ENCODE data around the gene CEP192.

CEP192 gene

GRCh38 chr18:13141209-13141608, 150.0 kb downstream of the CEP192 start:
- DNase-seq (ENCODE audit: low read depth, low spot score), result no peak

GRCh38 chr18:13145636-13146190, 154.6 kb downstream of the CEP192 start:
- DNase-seq (ENCODE audit: low read depth, low spot score), result no peak

DNA sequence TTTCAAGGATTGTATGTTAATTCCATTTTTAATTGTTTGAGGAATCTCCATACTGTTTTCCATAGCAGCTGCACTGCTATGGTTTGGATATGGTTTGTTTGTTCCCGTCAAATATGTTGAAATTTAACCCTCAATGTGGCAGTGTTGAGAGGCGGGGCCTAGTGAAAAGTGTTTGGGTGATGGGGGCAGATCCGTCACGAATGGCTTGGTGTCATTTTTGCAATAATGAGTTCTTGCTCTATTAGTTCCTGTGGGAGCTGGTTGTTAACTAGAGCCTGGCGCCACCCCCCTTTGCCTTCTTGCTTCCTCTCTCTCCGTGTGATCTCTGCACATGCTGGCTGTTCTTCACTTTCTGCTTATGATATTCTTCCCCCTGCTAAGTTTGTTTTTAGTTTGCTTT, 156.0 kb downstream of the CEP192 start:
- DNase-seq (ENCODE audit: low read depth, low spot score), result no peak

GRCh38 chr18:13151656-13152055, 160.5 kb downstream of the CEP192 start:
- DNase-seq (ENCODE audit: low read depth, low spot score), result no peak

- no peak for DNase-seq (ENCODE audit: low read depth, low spot score)
These were observed 167.3 kb downstream of the CEP192 start for GRCh38 chr18:13158428-13158827.

- peak; percentile 85 for DNase-seq (ENCODE audit: low read depth, low spot score)
These were observed 168.4 kb downstream of the CEP192 start for GRCh38 chr18:13159579-13159978.

GRCh38 chr18:13161276-13161899, 170.2 kb downstream of the CEP192 start:
- no peak for DNase-seq (ENCODE audit: low read depth, low spot score)

GRCh38 chr18:13163167-13163927, 172.2 kb downstream of the CEP192 start:
- no peak for DNase-seq (ENCODE audit: low read depth, low spot score)

DNA sequence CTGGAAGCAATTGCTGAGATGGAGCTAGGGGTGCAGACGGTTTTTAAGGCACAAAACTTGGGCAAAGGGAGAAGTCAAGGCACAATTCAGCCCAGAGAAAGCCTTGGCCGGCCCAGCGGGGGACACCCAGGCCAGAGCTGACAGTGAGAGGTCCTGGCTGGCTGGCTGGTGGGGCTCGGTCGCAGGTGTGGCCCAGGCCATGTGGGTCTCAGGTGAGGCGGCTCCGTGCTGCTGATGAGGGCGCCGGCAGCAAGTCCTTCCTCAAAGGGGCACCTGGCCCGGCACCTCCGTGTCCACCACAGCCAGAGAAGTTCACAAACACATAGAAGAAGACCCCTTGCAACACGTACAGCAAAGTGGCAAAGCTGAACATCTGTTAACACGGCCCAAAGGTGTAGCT, 173.2 kb downstream of the CEP192 start:
- no peak for DNase-seq (ENCODE audit: low read depth, low spot score)

DNA sequence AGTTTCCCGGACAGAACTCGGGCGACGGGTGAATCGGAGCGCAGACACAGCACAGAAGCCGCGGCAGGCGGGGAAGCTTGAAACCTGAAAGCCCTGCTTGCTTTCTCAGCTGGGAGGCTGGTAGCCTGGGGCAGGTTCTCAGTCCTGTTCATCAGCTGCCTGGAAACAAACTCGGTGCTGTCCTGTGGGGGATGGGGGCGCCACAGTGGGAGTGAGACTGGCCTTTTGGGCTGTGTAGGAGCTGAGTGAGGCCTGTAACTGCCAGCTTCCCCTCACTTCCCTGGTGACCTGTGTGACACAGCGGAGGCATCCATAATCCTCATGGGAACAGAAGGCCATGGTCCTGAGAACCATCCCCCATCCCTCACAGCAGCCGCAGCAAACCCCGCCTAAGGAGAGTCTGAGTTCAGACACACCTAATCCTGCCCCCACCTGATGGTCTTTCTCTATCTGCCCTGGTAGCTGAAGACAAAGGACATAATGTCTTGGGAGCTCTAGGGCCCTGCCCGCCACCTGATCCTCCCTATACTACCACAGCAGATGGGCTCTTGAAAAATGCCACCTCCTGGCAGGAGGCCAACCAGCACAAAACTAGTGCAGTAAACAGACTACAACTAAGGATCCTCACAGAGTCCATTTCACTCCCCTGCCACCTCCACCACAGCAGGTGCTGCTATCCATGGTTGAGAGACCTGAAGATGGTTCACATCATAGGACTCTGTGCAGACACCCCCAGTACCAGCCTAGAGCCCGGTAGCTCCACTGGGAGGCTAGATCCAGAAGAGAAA, 174.7 kb downstream of the CEP192 start:
- peak; percentile 92 for DNase-seq (ENCODE audit: low read depth, low spot score)

DNA sequence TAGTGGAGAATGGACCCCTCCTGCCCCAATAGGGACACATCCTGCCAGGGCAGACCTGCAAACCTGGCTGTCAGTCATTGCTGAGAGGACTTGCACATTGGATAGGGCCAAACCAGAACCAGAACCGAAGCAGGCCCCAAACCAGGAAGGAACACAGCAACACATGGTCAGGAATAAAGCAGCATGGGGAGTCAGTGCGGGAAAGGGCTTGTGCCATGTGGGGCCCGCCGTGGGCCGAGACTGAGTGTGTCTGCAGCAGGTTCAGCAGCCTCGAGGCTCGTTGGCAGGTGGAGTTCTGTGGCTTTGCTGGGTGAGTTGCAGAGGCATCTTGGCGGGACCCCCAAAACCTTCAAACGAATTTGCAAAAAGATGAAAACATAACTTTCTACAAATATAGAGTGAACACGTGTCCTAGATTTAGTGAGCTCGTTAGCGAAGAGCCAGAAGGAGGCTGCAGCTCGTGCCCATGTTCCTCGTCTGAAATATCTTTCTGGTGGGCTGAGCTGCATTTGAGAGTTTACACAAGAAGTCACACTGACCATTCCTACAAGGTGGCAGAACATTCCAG, 182.5 kb downstream of the CEP192 start:
- no peak for DNase-seq (ENCODE audit: low read depth, low spot score)

Measured in ELF-1 (cell line).